Measurements from ENCODE around the gene IFNLR1.

DNA sequence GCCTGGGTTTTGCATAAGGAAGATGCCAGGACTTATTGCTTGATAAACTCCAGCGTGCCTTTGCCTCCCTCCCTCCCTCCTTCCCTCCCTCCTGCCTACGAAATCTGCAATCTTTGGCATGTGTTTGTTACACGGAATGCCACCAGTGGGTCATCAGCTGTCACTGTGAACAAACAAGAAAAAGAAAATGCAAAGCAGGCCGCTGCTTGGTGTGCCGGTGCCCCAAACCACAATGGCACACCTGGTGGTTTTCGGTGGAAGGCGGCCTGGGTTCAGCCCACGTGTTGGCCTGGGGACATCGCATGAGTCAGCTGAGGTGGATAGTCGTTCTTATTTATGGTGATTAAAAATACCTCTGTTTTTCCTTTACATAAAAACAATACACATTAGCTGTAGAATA, 16.3 kb upstream of the IFNLR1 start:
- no peak for TF ChIP-seq EZH2phosphoT487 (IDR thresholded peaks at IDR 0.05; ENCODE audit: borderline replicate concordance, low read depth, low read length)
- TF ChIP-seq, protein P1, sequence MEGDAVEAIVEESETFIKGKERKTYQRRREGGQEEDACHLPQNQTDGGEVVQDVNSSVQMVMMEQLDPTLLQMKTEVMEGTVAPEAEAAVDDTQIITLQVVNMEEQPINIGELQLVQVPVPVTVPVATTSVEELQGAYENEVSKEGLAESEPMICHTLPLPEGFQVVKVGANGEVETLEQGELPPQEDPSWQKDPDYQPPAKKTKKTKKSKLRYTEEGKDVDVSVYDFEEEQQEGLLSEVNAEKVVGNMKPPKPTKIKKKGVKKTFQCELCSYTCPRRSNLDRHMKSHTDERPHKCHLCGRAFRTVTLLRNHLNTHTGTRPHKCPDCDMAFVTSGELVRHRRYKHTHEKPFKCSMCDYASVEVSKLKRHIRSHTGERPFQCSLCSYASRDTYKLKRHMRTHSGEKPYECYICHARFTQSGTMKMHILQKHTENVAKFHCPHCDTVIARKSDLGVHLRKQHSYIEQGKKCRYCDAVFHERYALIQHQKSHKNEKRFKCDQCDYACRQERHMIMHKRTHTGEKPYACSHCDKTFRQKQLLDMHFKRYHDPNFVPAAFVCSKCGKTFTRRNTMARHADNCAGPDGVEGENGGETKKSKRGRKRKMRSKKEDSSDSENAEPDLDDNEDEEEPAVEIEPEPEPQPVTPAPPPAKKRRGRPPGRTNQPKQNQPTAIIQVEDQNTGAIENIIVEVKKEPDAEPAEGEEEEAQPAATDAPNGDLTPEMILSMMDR (conservative IDR thresholded peaks at IDR 0.05; ENCODE audit: low read length): no peak

Data from OCI-LY7 (cell line).